CD4-positive, alpha-beta memory T cell (primary cell): Measurements from ENCODE around the gene TP53TG5. TPM values are rescaled to one million over a fixed set of nuclear protein-coding genes. Genes with fewer than 3 reads are reported as not detected.

Experiments used
- CTCF ChIA-PET: fragments of 350-600 bp; sonication (Branson Sonifier 250); formaldehyde crosslinking; loops from one replicate; lab custom pipeline; 2021; ENCODE audit warnings: inconsistent platforms; ENCODE audit not compliant: partially characterized antibody; lab: Charles Lee
- POLR2A ChIA-PET: fragments of 350-600 bp; sonication (Branson Sonifier 250); formaldehyde crosslinking; loops from one replicate; lab custom pipeline; 2021; ENCODE audit not compliant: partially characterized antibody; lab: Charles Lee
- DNase-seq, 5 donors: peaks; one replicate each; pipeline versions ENCODE4 v3.0.0 to v3.0.0-alpha.2; 2020 to 2022; ENCODE audit warnings: mixed read lengths in 1 of 5
- H3K27ac ChIP-seq: one replicate; pipeline ENCODE4 v1.7.0; 2013; ENCODE audit warnings: low read depth, low read length
- H3K27me3 ChIP-seq: 2 replicates; pipeline ENCODE4 v1.7.0; 2013; ENCODE audit warnings: mild to moderate bottlenecking, low read length, moderate library complexity; ENCODE audit not compliant: insufficient read depth
- H3K36me3 ChIP-seq: 2 replicates; pipeline ENCODE4 v1.7.0; 2013; ENCODE audit warnings: mild to moderate bottlenecking, low read length, moderate library complexity; ENCODE audit not compliant: insufficient read depth
- H3K4me1 ChIP-seq: 2 replicates; pipeline ENCODE4 v1.7.0; 2013; ENCODE audit warnings: mild to moderate bottlenecking, low read length, moderate library complexity; ENCODE audit not compliant: insufficient read depth
- H3K4me3 ChIP-seq, 2 donors: one replicate each; pipeline ENCODE4 v1.7.0; 2013; ENCODE audit warnings: low read length in 2 of 2, mild to moderate bottlenecking in 1 of 2
- H3K9me3 ChIP-seq, 2 donors: one replicate each; pipeline ENCODE4 v1.7.0; 2013; ENCODE audit warnings: low read length in 2 of 2, control low read depth in 1 of 2; ENCODE audit not compliant: control insufficient read depth in 1 of 2
- H3K27ac Mint-ChIP-seq, 7 donors: one replicate each; pipeline ENCODE4 v1.8.0; 2020 to 2021; ENCODE audit warnings: mixed read lengths in 7 of 7, mild to moderate bottlenecking in 6 of 7, inconsistent platforms in 3 of 7, moderate library complexity in 3 of 7
- H3K27me3 Mint-ChIP-seq, 2 donors: one replicate each; pipeline ENCODE4 v1.8.0; 2020 to 2021; ENCODE audit warnings: mixed read lengths in 2 of 2
- H3K36me3 Mint-ChIP-seq, 2 donors: one replicate each; pipeline ENCODE4 v1.8.0; 2020 to 2021; ENCODE audit warnings: mixed read lengths in 2 of 2, inconsistent platforms in 1 of 2, mild to moderate bottlenecking in 1 of 2
- H3K4me1 Mint-ChIP-seq, 4 donors: one replicate each; pipeline ENCODE4 v1.8.0; 2020 to 2021; ENCODE audit warnings: mixed read lengths in 4 of 4, mild to moderate bottlenecking in 1 of 4
- H3K4me3 Mint-ChIP-seq, 8 donors: one replicate each; pipeline ENCODE4 v1.8.0; 2020 to 2021; ENCODE audit warnings: mixed read lengths in 8 of 8, mild to moderate bottlenecking in 7 of 8, moderate library complexity in 6 of 8, inconsistent platforms in 3 of 8
- H3K9me3 Mint-ChIP-seq, 8 donors: one replicate each; pipeline ENCODE4 v1.8.0; 2020 to 2021; ENCODE audit warnings: mixed read lengths in 8 of 8, mild to moderate bottlenecking in 5 of 8, inconsistent platforms in 3 of 8, moderate library complexity in 1 of 8
- intact Hi-C: fragments of 100-400 bp; cut with micrococcal nuclease; formaldehyde crosslinking; loops from one replicate; pipeline ENCODE4 v1.15.1; 2023
- polyA plus RNA-seq, 2 donors: library from polyadenylated mRNA; unstranded; fragments of 300-500 nt; fragmentation: Illumina TruSeq; gene quantifications; one replicate each; pipeline ENCODE4 v1.2.3, GENCODE V29; 2021
- total RNA-seq, 2 experiments: library from RNA; stranded (reverse); gene quantifications; one replicate each; pipeline ENCODE4 v1.2.3, GENCODE V29; 2021

Gene TP53TG5
- total and polyA plus RNA-seq, 4 experiments from 2014 or later = 0.11 to 0.36 (median 0.24) TPM; not detected in 1

DNA sequence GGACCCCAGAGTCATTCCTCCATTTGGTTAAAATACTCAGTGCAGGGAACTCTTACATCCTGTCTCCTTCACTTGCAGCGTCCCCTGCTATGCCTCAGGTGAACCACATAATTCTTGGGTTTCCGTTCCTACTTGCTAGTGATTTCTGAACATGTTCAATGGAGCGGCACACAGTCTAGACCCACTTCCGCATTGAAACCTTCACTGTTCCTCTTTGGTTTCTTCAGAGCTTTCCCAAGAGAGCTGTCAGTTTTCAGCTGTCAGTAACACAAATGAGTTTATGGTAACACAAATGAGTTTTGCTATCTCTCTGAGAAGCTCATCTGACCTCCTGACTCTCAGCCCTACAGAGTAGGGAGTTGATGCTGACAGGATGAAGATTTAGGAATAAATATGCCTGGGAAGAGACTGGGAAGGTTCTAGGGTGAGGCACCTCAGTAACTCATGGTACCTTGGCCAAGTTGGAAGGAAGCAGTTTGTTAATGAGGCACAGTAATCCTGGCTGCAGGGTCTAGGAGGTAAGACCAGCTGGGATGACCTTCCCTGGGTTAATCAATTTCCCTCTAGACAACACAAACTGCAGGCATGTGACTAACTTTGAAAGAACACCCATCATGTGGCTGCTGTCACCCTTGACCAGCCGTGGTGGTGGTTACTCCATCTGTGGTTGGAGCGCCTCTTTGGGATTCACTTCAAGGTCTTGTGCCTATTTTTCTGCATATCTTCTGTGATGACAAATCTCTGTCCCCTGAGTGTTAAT lies 9.7 kb downstream of the TP53TG5 start:
- DNase-seq = peak; percentile 51 to 64 (median 54)
- Histone ChIP-seq H3K9me3 (no peaks in the 10 kb centered on the region), H3K27ac (peak overlapping the region; percentile 36), H3K27me3 (no peaks in the 10 kb centered on the region), H3K36me3 (peaks cover 30% of the 10 kb centered on the region), H3K4me1 (peaks cover 61% of the 10 kb centered on the region), H3K4me3 (peak overlapping the region in 1 of 2 donors; percentile 6)
- POLR2A ChIA-PET = interaction anchor here (0.7 to 11.0 kb wide), 8 partner anchors 9 to 76 kb away, joined by 3 to 121 read pairs (median 3); partner anchors contain the start of gene PIGT
- Mint-ChIP-seq H3K4me1 (peaks cover 37 to 80% (median 68%) of the 10 kb centered on the region in 4 donors), H3K27ac (peak overlapping the region; percentile 80 to 94 (median 87)), H3K27me3 (no peaks in the 10 kb centered on the region), H3K9me3 (peaks cover 0 to 6% (median 0%) of the 10 kb centered on the region in 8 donors), H3K4me3 (peak overlapping the region; percentile 14 to 76 (median 64)), H3K36me3 (peaks cover 22 to 44% of the 10 kb centered on the region in 2 donors)
- intact Hi-C loops = no loop called here
- CTCF ChIA-PET = interaction anchor here (0.6 to 20.6 kb wide), 7 partner anchors 13 to 403 kb away, joined by 3 to 543 read pairs (median 5); no protein-coding TSS in a partner anchor

DNA sequence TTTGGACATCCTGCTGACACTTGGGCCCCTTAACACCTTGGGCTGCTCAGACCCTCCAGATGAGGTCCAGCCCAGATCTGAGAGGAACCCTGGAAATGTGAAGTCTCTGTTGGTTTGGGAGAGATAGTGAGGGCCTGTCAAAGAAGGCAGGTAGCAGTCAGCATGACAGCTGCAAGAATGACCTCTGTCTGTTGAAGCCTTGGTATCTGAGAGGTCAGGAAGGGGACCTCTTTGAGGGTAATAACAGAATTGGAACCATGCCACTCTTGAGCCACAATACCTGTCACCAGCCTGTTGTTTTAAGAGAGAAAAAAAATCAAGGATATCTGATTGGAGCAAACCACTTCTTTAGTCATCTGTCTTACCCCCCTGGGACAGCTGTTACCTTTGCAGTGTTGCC lies 11.0 kb downstream of the TP53TG5 start:
- H3K4me3 ChIP-seq = no peak overlapping the region
- peak overlapping the region in 4 of 7 donors; percentile 25 to 92 (median 64) for H3K27ac Mint-ChIP-seq
- intact Hi-C loops = no loop called here
- H3K9me3 ChIP-seq = no peaks in the 10 kb centered on the region
- peaks cover 52% of the 10 kb centered on the region for H3K4me1 ChIP-seq
- no peaks in the 10 kb centered on the region for H3K27me3 Mint-ChIP-seq
- H3K36me3 Mint-ChIP-seq = peaks cover 22 to 49% of the 10 kb centered on the region in 2 donors
- H3K4me3 Mint-ChIP-seq = peak overlapping the region in 1 of 8 donors; percentile 10
- peaks cover 0 to 1% (median 0%) of the 10 kb centered on the region in 8 donors for H3K9me3 Mint-ChIP-seq
- no peak for DNase-seq
- no peak overlapping the region for H3K27ac ChIP-seq
- POLR2A ChIA-PET = interaction anchor here (11.0 kb wide), 1 partner anchor 51 kb away, joined by 121 read pairs; the partner anchor contains the start of gene PIGT
- CTCF ChIA-PET = interaction anchor here (20.6 kb wide), 1 partner anchor 69 kb away, joined by 543 read pairs; no protein-coding TSS in a partner anchor
- peaks cover 38 to 81% (median 65%) of the 10 kb centered on the region in 4 donors for H3K4me1 Mint-ChIP-seq
- peaks cover 30% of the 10 kb centered on the region for H3K36me3 ChIP-seq
- no peaks in the 10 kb centered on the region for H3K27me3 ChIP-seq

DNA sequence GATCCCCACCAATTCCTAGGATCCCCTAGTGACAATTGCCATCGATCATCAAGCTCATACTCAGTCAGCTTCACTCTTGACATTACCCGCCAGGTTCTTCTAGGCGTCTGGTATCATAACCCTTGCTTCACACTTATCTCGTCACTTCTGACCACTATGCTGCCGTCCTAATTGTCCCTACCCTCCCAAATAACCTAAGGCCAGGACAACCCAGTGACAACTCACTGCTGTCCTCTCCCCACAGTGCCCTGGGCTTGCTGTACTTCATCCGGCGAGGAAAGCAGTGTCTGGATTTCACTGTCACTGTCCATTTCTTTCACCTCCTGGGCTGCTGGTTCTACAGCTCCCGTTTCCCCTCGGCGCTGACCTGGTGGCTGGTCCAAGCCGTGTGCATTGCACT lies 11.5 kb downstream of the TP53TG5 start:
- Mint-ChIP-seq H3K27me3 (no peaks in the 10 kb centered on the region), H3K4me1 (peaks cover 38 to 77% (median 62%) of the 10 kb centered on the region in 4 donors), H3K27ac (peak overlapping the region in 3 of 7 donors; percentile 43 to 89 (median 84)), H3K4me3 (no peak overlapping the region), H3K36me3 (peaks cover 22 to 49% of the 10 kb centered on the region in 2 donors), H3K9me3 (peaks cover 0 to 1% (median 0%) of the 10 kb centered on the region in 8 donors)
- Histone ChIP-seq H3K9me3 (no peaks in the 10 kb centered on the region), H3K4me1 (peaks cover 51% of the 10 kb centered on the region), H3K4me3 (no peak overlapping the region), H3K27me3 (no peaks in the 10 kb centered on the region), H3K27ac (no peak overlapping the region), H3K36me3 (peaks cover 30% of the 10 kb centered on the region)
- ChIA-PET POLR2A (interaction anchor here (0.5 to 11.0 kb wide), 2 partner anchors 51 to 54 kb away, joined by 4 to 121 read pairs; partner anchors contain the start of gene PIGT), CTCF (interaction anchor here (20.6 kb wide), 1 partner anchor 69 kb away, joined by 543 read pairs; no protein-coding TSS in a partner anchor)
- intact Hi-C loops = no loop called here
- DNase-seq = no peak

DNA sequence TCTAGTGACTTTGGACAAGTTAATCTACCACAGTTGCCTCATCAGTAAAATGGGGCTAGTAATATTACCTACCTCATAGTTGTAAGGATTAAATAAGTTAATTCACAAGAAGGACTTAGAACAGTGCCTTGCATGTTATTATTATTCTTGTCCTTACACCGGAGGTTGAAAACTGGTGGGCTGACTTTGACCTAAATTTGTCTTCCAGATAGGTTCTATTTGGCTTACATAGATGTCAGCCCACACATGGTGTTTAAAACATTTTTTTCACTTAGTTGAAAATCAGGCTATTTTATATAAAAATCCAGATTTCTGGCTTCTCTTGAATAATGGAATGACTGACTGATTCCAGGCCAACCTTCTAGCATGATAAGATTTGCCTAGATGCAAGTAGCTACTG lies 11.9 kb downstream of the TP53TG5 start:
- Mint-ChIP-seq H3K9me3 (no peaks in the 10 kb centered on the region), H3K27me3 (no peaks in the 10 kb centered on the region), H3K36me3 (peaks cover 22 to 49% of the 10 kb centered on the region in 2 donors), H3K4me3 (no peak overlapping the region), H3K27ac (peak overlapping the region in 2 of 7 donors; percentile 84 to 89), H3K4me1 (peaks cover 34 to 72% (median 60%) of the 10 kb centered on the region in 4 donors)
- no peaks in the 10 kb centered on the region for H3K9me3 ChIP-seq
- H3K27me3 ChIP-seq = no peaks in the 10 kb centered on the region
- no peak for DNase-seq
- peaks cover 51% of the 10 kb centered on the region for H3K4me1 ChIP-seq
- CTCF ChIA-PET = interaction anchor here (1.2 to 20.6 kb wide), 3 partner anchors 8 to 84 kb away, joined by 5 to 543 read pairs (median 184); no protein-coding TSS in a partner anchor
- peaks cover 30% of the 10 kb centered on the region for H3K36me3 ChIP-seq
- H3K4me3 ChIP-seq = no peak overlapping the region
- POLR2A ChIA-PET = interaction anchor here (0.5 to 11.0 kb wide), 3 partner anchors 51 to 70 kb away, joined by 3 to 121 read pairs (median 4); partner anchors contain the start of gene PIGT
- intact Hi-C loops = no loop called here
- H3K27ac ChIP-seq = no peak overlapping the region

DNA sequence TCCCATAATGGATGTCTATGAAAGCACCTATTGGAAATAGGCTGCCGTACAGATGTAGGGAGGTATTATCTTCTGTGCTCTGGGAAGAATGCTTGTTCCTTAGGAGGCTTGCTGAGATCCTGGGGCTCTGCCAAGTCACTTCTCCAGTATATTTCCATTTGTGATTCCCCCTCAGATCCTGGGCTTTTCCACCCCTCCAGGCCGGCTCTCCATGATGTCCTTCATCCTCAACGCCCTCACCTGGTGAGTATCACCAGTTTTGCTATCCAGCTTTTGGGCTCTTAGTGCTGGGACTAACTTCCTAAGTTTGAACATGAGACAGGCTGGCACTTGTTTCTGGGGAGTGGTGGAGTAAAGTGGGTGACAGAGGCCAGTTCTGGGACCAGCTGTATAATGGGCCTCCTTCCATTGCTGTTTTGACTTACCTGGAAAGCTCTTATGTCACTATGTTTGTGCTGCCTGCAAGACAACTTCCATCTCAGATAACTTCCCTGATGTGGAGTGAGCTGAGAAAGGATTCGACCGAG lies 12.6 kb downstream of the TP53TG5 start:
- Mint-ChIP-seq H3K9me3 (no peaks in the 10 kb centered on the region), H3K27me3 (no peaks in the 10 kb centered on the region), H3K4me1 (peaks cover 34 to 65% (median 57%) of the 10 kb centered on the region in 4 donors), H3K4me3 (peak overlapping the region in 3 of 8 donors; percentile 24 to 71 (median 28)), H3K27ac (peak overlapping the region in 4 of 7 donors; percentile 38 to 98 (median 85)), H3K36me3 (peaks cover 22 to 48% of the 10 kb centered on the region in 2 donors)
- ChIA-PET POLR2A (interaction anchor here (1.1 to 11.0 kb wide), 4 partner anchors 8 to 71 kb away, joined by 3 to 179 read pairs (median 62); partner anchors contain the start of gene PIGT), CTCF (interaction anchor here (0.5 to 20.6 kb wide), 4 partner anchors 8 to 84 kb away, joined by 3 to 543 read pairs (median 94); no protein-coding TSS in a partner anchor)
- H3K9me3 ChIP-seq = no peaks in the 10 kb centered on the region
- H3K27me3 ChIP-seq = no peaks in the 10 kb centered on the region
- H3K36me3 ChIP-seq = peaks cover 30% of the 10 kb centered on the region
- H3K4me3 ChIP-seq = no peak overlapping the region
- H3K27ac ChIP-seq = no peak overlapping the region
- intact Hi-C loops = no loop called here
- H3K4me1 ChIP-seq = peaks cover 51% of the 10 kb centered on the region
- no peak for DNase-seq

DNA sequence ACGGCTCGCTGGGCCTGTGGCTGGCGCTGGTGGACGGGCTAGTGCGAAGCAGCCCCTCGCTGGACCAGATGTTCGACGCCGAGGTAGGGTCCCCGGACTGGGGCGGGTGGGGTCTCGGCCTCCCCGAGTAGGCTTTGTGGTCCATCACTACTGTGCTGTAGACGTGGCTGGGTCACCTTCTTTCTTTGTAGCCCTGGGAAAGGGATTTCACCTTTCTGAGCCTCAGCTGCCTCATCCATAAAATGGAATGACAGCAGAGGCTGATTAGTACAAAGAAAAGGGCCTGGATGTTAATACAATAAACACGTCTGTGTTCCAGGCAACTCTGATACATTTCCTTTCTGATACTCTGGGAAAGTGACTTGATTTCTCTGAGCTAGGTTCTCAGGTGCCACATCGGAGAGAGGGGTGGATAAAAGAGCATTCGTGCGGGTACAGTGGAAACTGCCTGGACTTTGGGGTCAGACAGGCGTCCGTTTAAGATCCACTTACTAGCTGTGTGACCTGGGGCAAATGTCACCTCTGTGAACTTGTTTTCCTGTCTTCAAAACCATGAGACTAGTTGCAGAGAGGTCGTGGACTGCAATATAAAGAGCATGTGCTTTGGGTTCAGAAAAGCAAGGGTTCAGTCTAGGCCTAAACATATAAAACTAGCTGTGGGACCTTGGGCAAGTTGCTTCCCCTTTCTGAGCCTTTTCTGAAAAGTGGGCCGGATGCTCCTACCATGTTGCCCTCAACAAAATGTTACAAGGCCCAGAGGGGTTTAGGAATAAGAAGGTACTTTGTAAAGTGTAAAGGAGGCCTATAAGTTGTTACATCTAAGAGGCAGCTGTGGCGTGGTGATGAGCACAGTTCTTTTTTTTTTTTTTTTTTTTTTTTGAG lies 14.3 kb downstream of the TP53TG5 start:
- H3K36me3 Mint-ChIP-seq = peaks cover 22 to 46% of the 10 kb centered on the region in 2 donors
- peak overlapping the region; percentile 98 to 100 (median 100) for H3K27ac Mint-ChIP-seq
- H3K4me1 Mint-ChIP-seq = peaks cover 33 to 60% (median 55%) of the 10 kb centered on the region in 4 donors
- H3K9me3 Mint-ChIP-seq = no peaks in the 10 kb centered on the region
- DNase-seq = no peak
- CTCF ChIA-PET = interaction anchor here (0.8 to 20.6 kb wide), 20 partner anchors 10 to 407 kb away, joined by 3 to 543 read pairs (median 10); partner anchors contain the start of gene PIGT
- H3K27ac ChIP-seq = peak overlapping the region; percentile 97
- intact Hi-C loops = loop anchor here (1.0 to 5.0 kb wide), 6 partner anchors 9 to 397 kb away; partner anchors contain the start of genes PIGT and STK4
- POLR2A ChIA-PET = interaction anchor here (0.8 to 11.0 kb wide), 25 partner anchors 10 to 608 kb away, joined by 3 to 179 read pairs (median 6); partner anchors contain the start of genes DBNDD2, DNTTIP1, PCIF1 and PIGT
- no peaks in the 10 kb centered on the region for H3K27me3 ChIP-seq
- no peaks in the 10 kb centered on the region for H3K27me3 Mint-ChIP-seq
- peak overlapping the region; percentile 67 to 83 for H3K4me3 ChIP-seq
- peaks cover 46% of the 10 kb centered on the region for H3K4me1 ChIP-seq
- peak overlapping the region; percentile 95 to 99 (median 98) for H3K4me3 Mint-ChIP-seq
- H3K9me3 ChIP-seq = no peaks in the 10 kb centered on the region
- peaks cover 30% of the 10 kb centered on the region for H3K36me3 ChIP-seq
